IPS-18a (cell line): Measurements from ENCODE around the gene CMTM5.

Experiments
- H3K27ac ChIP-seq: one replicate; pipeline ENCODE4 v1.5.1; 2013; ENCODE audit warnings: low read length
- H3K27me3 ChIP-seq: one replicate; pipeline ENCODE4 v1.6.1; 2013; ENCODE audit warnings: mild to moderate bottlenecking, low read length; ENCODE audit not compliant: control insufficient read depth, insufficient read depth
- H3K36me3 ChIP-seq: one replicate; pipeline ENCODE4 v1.6.1; 2013; ENCODE audit warnings: low read depth, low read length; ENCODE audit not compliant: control insufficient read depth
- H3K4me1 ChIP-seq: one replicate; pipeline ENCODE4 v1.6.1; 2013; ENCODE audit warnings: low read depth, low read length; ENCODE audit not compliant: control insufficient read depth
- H3K4me3 ChIP-seq: one replicate; pipeline ENCODE4 v1.5.1; 2013; ENCODE audit warnings: low read length
- H3K9ac ChIP-seq: one replicate; pipeline ENCODE4 v1.6.1; 2013; ENCODE audit warnings: mild to moderate bottlenecking, low read length, moderate library complexity
- H3K9me3 ChIP-seq: one replicate; pipeline ENCODE4 v1.6.1; 2013; ENCODE audit warnings: low read depth, low read length; ENCODE audit not compliant: control insufficient read depth

The CMTM5 gene

GRCh38 chr14:23359167-23359626 is 17.6 kb upstream of the CMTM5 start:
- Histone ChIP-seq H3K27me3 (no peaks in the 10 kb centered on the region), H3K4me3 (no peak overlapping the region), H3K9me3 (no peaks in the 10 kb centered on the region), H3K36me3 (peaks cover 20% of the 10 kb centered on the region), H3K27ac (no peak overlapping the region), H3K9ac (no peak overlapping the region), H3K4me1 (peaks cover 11% of the 10 kb centered on the region)

GRCh38 chr14:23359722-23360447 is 17.0 kb upstream of the CMTM5 start:
- Histone ChIP-seq H3K4me1 (peaks cover 14% of the 10 kb centered on the region), H3K9me3 (no peaks in the 10 kb centered on the region), H3K27me3 (no peaks in the 10 kb centered on the region), H3K4me3 (no peak overlapping the region), H3K36me3 (peaks cover 20% of the 10 kb centered on the region), H3K9ac (no peak overlapping the region), H3K27ac (no peak overlapping the region)

DNA sequence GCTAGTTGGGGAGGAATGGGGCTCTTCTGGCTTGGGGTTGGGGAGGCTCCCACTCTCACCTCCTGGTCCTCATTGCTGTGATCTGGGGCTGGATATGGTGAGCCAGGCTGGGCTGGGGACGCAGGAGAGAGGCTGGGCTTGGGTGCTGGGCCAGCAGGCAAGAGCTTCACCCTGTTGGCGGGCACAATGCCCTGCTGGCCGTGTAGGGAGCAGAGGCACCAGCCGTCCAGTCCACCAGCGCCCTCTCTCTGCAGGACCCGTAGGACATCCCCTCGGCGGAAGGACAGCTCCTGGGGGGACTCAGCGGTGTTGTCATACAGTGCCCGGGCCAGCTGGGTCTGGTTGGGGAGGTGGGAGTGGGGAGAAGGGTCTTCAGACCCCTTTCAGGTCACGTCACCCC is 16.4 kb upstream of the CMTM5 start:
- H3K9ac ChIP-seq: no peak overlapping the region
- no peak overlapping the region for H3K27ac ChIP-seq
- H3K9me3 ChIP-seq: no peaks in the 10 kb centered on the region
- no peaks in the 10 kb centered on the region for H3K27me3 ChIP-seq
- peaks cover 20% of the 10 kb centered on the region for H3K36me3 ChIP-seq
- H3K4me3 ChIP-seq: no peak overlapping the region
- H3K4me1 ChIP-seq: peaks cover 14% of the 10 kb centered on the region

DNA sequence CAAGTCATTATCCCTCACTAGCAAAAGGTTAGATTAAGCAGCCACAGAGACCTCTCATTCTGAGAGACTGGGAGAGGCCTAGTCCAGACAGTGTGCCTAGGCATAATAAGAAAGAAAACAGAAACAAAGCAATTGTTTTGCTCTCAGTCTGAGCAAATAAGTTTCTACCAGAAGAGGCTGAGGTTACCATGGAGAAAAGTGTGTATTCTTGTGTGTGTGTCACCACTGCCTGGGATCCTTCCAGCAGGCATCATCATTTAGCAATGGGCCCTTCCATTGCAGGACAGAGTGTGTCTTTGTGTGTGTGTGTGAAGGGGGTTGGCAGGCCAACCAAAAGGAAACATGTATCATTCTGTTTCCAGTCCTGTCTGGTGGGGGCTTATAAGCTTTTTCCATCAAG is 15.5 kb upstream of the CMTM5 start:
- H3K4me3 ChIP-seq: no peak overlapping the region
- no peaks in the 10 kb centered on the region for H3K27me3 ChIP-seq
- no peak overlapping the region for H3K27ac ChIP-seq
- H3K9ac ChIP-seq: no peak overlapping the region
- no peaks in the 10 kb centered on the region for H3K9me3 ChIP-seq
- H3K4me1 ChIP-seq: peaks cover 14% of the 10 kb centered on the region
- H3K36me3 ChIP-seq: peaks cover 20% of the 10 kb centered on the region

GRCh38 chr14:23361763-23362162 is 15.1 kb upstream of the CMTM5 start:
- Histone ChIP-seq H3K4me3 (no peak overlapping the region), H3K27ac (no peak overlapping the region), H3K4me1 (peaks cover 15% of the 10 kb centered on the region), H3K27me3 (no peaks in the 10 kb centered on the region), H3K9me3 (no peaks in the 10 kb centered on the region), H3K9ac (no peak overlapping the region), H3K36me3 (peaks cover 20% of the 10 kb centered on the region)

DNA sequence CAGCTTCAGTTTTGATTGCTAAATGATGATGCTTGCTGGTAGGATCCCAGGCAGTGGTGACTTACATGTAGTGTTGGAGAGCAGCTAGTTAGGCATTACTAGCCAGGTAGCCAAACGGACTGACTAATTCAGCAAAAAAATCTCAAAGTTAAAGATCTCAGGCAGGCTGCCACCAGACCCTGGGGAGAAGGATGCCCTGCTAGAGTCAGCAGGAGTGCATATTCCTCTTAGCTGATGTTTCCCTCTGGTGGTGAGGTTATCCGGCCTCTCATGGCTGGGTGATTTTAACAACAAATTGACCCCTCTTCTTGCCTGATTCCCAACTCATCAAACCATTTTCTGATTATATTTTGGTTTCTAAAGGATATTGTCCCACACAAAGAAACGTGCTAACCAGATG is 14.6 kb upstream of the CMTM5 start:
- peaks cover 19% of the 10 kb centered on the region for H3K4me1 ChIP-seq
- H3K9me3 ChIP-seq: no peaks in the 10 kb centered on the region
- H3K9ac ChIP-seq: no peak overlapping the region
- no peak overlapping the region for H3K4me3 ChIP-seq
- peaks cover 18% of the 10 kb centered on the region for H3K36me3 ChIP-seq
- H3K27me3 ChIP-seq: no peaks in the 10 kb centered on the region
- H3K27ac ChIP-seq: no peak overlapping the region

DNA sequence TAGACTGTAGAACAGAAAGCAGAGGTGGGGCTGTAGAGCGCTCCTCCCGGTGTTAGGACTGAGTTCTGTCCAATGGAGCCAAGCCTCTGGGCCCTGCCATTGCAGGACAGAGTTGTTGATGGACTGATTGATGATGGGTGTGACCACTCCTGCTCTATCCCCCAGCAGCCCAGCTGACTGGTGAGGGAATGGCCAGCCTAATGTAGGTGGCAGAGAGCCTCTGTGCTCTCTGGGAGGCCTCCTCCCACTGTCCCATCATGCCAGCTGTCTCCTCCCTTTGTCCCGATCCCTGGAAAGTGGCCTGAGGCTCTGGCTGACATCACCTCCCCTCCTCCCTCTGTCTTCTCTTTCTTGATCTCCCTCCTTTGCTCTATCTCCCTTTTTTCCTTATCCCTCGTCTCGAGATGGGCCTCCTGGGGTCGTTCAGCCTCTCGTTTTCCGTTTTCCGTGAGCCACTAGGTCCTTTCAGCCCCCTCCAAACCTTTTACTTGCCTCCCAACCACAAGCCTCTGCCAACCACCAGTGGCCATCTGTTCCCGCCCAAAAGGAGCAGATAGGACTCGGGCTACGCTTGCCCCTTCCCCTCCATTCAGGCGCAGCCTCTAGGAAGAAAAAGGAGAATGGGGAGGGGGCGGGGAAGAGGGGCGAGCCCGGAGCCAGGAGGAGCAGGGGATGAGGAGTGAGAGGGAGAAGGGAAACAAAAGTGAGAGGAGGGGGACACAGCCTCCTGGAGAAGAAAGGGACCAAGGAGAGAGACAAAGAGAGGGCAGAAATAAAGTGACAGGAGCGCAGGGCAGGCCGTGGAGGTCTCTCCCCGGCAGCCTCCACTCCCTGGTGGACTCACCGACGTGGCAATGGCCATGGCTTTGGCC is 12.4 kb upstream of the CMTM5 start:
- Histone ChIP-seq H3K4me3 (peak overlapping the region; percentile 76), H3K4me1 (peaks cover 20% of the 10 kb centered on the region), H3K27ac (no peak overlapping the region), H3K9me3 (no peaks in the 10 kb centered on the region), H3K36me3 (peaks cover 4% of the 10 kb centered on the region), H3K9ac (peak overlapping the region; percentile 82), H3K27me3 (no peaks in the 10 kb centered on the region)

- peaks cover 2% of the 10 kb centered on the region for H3K36me3 ChIP-seq
- peaks cover 20% of the 10 kb centered on the region for H3K4me1 ChIP-seq
- H3K9ac ChIP-seq: peak within 1 kb of the TSS; percentile 82
- no peaks in the 10 kb centered on the region for H3K9me3 ChIP-seq
- peak within 1 kb of the TSS; percentile 76 for H3K4me3 ChIP-seq
- H3K27me3 ChIP-seq: no peaks in the 10 kb centered on the region
- H3K27ac ChIP-seq: peak within 1 kb of the TSS; percentile 70
Observed at GRCh38 chr14:23365036-23365731, 11.7 kb upstream of the CMTM5 start, which contains the start of gene EFS. Gene EFS (minus strand): TSS chr14:23365172. CDS start chr14:23365025, 147 bp downstream.

DNA sequence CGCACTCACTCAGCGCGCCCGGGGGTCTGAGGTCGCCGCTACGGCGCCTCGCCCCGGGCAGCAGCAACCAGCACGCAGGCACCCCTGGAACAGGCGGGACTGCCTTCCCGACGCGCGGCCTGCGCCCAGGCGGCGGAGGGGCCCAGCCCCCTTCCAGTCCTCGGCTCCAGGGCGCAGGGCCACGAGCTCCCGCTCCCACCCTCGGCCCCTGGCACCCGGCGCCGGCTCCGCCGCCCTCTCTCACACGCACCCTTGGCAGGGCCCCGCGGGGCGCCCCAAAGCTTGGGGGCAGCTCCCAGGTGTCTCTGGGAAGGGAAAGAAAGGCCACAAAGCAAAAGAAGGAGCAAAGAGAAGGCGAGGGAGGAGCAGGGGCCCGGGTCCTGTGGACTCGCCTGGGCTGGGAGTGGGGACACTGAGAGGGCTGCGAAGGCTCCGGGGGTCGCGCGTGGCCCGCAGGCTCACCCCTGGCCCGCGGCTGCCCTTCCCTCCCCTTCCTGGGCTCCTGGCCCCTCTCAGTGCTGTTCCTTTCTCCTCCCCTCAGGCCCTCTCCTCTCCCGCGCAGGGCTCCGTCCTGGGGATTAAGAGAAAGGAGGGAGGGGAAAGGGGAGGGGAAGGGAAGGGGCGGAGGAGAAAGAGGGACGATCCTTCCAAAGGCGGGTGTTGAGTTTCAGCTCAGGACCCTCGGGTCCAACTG is 11.0 kb upstream of the CMTM5 start:
- Histone ChIP-seq H3K4me1 (peaks cover 20% of the 10 kb centered on the region), H3K9me3 (no peaks in the 10 kb centered on the region), H3K9ac (peak overlapping the region; percentile 80), H3K36me3 (no peaks in the 10 kb centered on the region), H3K4me3 (peak overlapping the region; percentile 76), H3K27ac (peak overlapping the region; percentile 70), H3K27me3 (no peaks in the 10 kb centered on the region)

GRCh38 chr14:23366426-23366921 is 10.4 kb upstream of the CMTM5 start:
- Histone ChIP-seq H3K4me3 (peak overlapping the region; percentile 76), H3K27ac (no peak overlapping the region), H3K9ac (peak overlapping the region; percentile 3)

DNA sequence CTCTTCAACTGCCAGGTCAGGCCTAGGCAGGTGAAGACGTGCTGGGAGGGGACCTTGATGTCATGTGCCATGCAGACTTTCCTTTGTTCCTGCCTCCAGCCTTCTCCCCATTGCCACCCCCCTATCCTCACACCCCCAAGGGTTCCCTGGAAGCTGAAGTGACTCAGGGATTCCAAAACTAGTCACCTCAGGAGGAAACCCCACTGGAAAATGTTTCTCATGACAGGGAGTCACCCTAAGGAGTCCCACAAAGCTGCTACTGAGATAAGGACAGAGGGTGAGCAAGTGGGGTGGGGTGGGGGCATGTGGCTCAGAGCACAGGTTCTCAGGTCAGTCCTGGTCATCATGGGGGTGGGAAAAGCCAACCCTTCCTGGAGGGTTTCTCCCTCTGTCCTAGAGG is 6.6 kb upstream of the CMTM5 start:
- no peaks in the 10 kb centered on the region for H3K9me3 ChIP-seq
- H3K9ac ChIP-seq: no peak overlapping the region
- no peaks in the 10 kb centered on the region for H3K27me3 ChIP-seq
- no peak overlapping the region for H3K4me3 ChIP-seq
- H3K4me1 ChIP-seq: peaks cover 6% of the 10 kb centered on the region
- no peaks in the 10 kb centered on the region for H3K36me3 ChIP-seq
- H3K27ac ChIP-seq: no peak overlapping the region

More at GRCh38 chr14:23366426-23366921, 10.4 kb upstream of the CMTM5 start:
- Histone ChIP-seq H3K36me3 (no peaks in the 10 kb centered on the region), H3K4me1 (peaks cover 20% of the 10 kb centered on the region), H3K27me3 (no peaks in the 10 kb centered on the region), H3K9me3 (no peaks in the 10 kb centered on the region)
